ENCODE measurements around the gene ARHGAP9.

ARHGAP9 gene

GRCh38 chr12:57479376-57480115 is at the start of gene ARHGAP9:
ARHGAP9 (minus strand) TSS chr12:57479866; CDS start chr12:57479406, 460 bp downstream.
- no peak for TF ChIP-seq POLR2A (IDR thresholded peaks at IDR 0.05; ENCODE audit: low read depth, low read length)
- no peak for DNase-seq (ENCODE audit: insufficient read length, low spot score)
- FAIRE-seq: no peak

GRCh38 chr12:57528831-57529555 is 49.3 kb upstream of the ARHGAP9 start:
- FAIRE-seq (no peak), DNase-seq (ENCODE audit: insufficient read length, low spot score) (no peak)
- no peak for TF ChIP-seq POLR2A (IDR thresholded peaks at IDR 0.05; ENCODE audit: low read depth, low read length)

- DNase-seq (ENCODE audit: insufficient read length, low spot score) (no peak), FAIRE-seq (no peak)
- TF ChIP-seq POLR2A (IDR thresholded peaks at IDR 0.05; ENCODE audit: low read depth, low read length): no peak
Observed at GRCh38 chr12:57528176-57528575, 48.5 kb upstream of the ARHGAP9 start.

GRCh38 chr12:57527184-57527583 is 47.5 kb upstream of the ARHGAP9 start:
- DNase-seq (ENCODE audit: insufficient read length, low spot score) (no peak), FAIRE-seq (no peak)
- TF ChIP-seq POLR2A (IDR thresholded peaks at IDR 0.05; ENCODE audit: low read depth, low read length): no peak

- TF ChIP-seq POLR2A (IDR thresholded peaks at IDR 0.05; ENCODE audit: low read depth, low read length): no peak
- no peak for FAIRE-seq
- DNase-seq (ENCODE audit: insufficient read length, low spot score): no peak
Observed at GRCh38 chr12:57526477-57527126, 46.9 kb upstream of the ARHGAP9 start.

- FAIRE-seq: no peak
- DNase-seq (ENCODE audit: insufficient read length, low spot score): no peak
- TF ChIP-seq POLR2A (IDR thresholded peaks at IDR 0.05; ENCODE audit: low read depth, low read length): no peak
Observed at GRCh38 chr12:57525615-57526383, 46.1 kb upstream of the ARHGAP9 start.

GRCh38 chr12:57524814-57525614 is 45.3 kb upstream of the ARHGAP9 start:
- TF ChIP-seq POLR2A (IDR thresholded peaks at IDR 0.05; ENCODE audit: low read depth, low read length): no peak
- no peak for DNase-seq (ENCODE audit: insufficient read length, low spot score)
- FAIRE-seq: no peak

- FAIRE-seq (no peak), DNase-seq (ENCODE audit: insufficient read length, low spot score) (no peak)
- TF ChIP-seq POLR2A (IDR thresholded peaks at IDR 0.05; ENCODE audit: low read depth, low read length): no peak
Observed at GRCh38 chr12:57523706-57524614, 44.3 kb upstream of the ARHGAP9 start.

GRCh38 chr12:57522887-57523705 is 43.4 kb upstream of the ARHGAP9 start:
- DNase-seq (ENCODE audit: insufficient read length, low spot score) (no peak), FAIRE-seq (no peak)
- no peak; the same call in 1 of the 2 replicates for TF ChIP-seq POLR2A (IDR thresholded peaks at IDR 0.05; ENCODE audit: low read depth, low read length)

- FAIRE-seq (no peak), DNase-seq (ENCODE audit: insufficient read length, low spot score) (peak; percentile 95)
- peak; percentile 64; the same call in 1 of the 2 replicates for TF ChIP-seq POLR2A (IDR thresholded peaks at IDR 0.05; ENCODE audit: low read depth, low read length)
Observed at GRCh38 chr12:57522011-57522886, 42.6 kb upstream of the ARHGAP9 start, which contains the start of gene MBD6. MBD6 (plus strand) TSS chr12:57522824; CDS start chr12:57524304, 1,480 bp downstream.
